IMR-90 (cell line): ENCODE data around the gene SPRED2. TPM values are rescaled to one million over a fixed set of nuclear protein-coding genes. Genes with fewer than 3 reads are reported as not detected.

ENCODE experiments used
- ATAC-seq: fragments of 200-7000 bp; cut with Tn5 transposase; 2 replicates; pipeline ENCODE4 v1.9.1; 2020; ENCODE audit warnings: low read depth, mild to moderate bottlenecking, moderate library complexity
- BruUV-seq: library from RNA; stranded (reverse); fragments of 400-500 nt; replicated peaks from 2 replicates; lab custom pipeline; 2021; lab: Mats Ljungman, UMichigan
- CTCF ChIA-PET: fragments of 300-600 bp; formaldehyde crosslinking; extraction: SDS; loops from one replicate; lab custom pipeline; 2021; ENCODE audit warnings: antibody characterized with exemption; lab: Yijun Ruan, JAX
- POLR2A ChIA-PET: fragments of 300-600 bp; sonication (Branson Sonifier 250); formaldehyde crosslinking; loops from one replicate; lab custom pipeline; 2022; ENCODE audit warnings: antibody characterized with exemption; ENCODE audit not compliant: unreplicated experiment; lab: Charles Lee
- DNase-seq: peaks from one replicate; pipeline ENCODE4 v3.0.0; 2013
- H2AFZ ChIP-seq: replicated peaks from 2 replicates; pipeline ENCODE3; 2013; ENCODE audit warnings: low read length, mild to moderate bottlenecking; ENCODE audit not compliant: poor library complexity
- H2AK5ac ChIP-seq: 2 replicates; pipeline ENCODE4 v1.6.1; 2013; ENCODE audit warnings: low read depth, low read length, inconsistent platforms
- H2AK9ac ChIP-seq: replicated peaks from 2 replicates; pipeline ENCODE3; 2013; ENCODE audit warnings: mild to moderate bottlenecking, low read depth, low read length, moderate library complexity; ENCODE audit not compliant: poor library complexity
- H2BK120ac ChIP-seq: 2 replicates; pipeline ENCODE4 v1.6.1; 2013; ENCODE audit warnings: low read depth, low read length, inconsistent platforms
- H2BK15ac ChIP-seq: 3 replicates; pipeline ENCODE4 v1.6.1; 2013; ENCODE audit warnings: low read depth, low read length, inconsistent platforms
- H2BK20ac ChIP-seq: 2 replicates; pipeline ENCODE4 v1.6.1; 2013; ENCODE audit warnings: low read depth, mild to moderate bottlenecking, inconsistent platforms, low read length, moderate library complexity
- H2BK5ac ChIP-seq: 2 replicates; pipeline ENCODE4 v1.6.1; 2013; ENCODE audit warnings: mild to moderate bottlenecking, low read depth, low read length, inconsistent platforms; ENCODE audit not compliant: poor library complexity, severe bottlenecking
- H3K14ac ChIP-seq: replicated peaks from 2 replicates; pipeline ENCODE4 v1.6.1; 2013; ENCODE audit warnings: low read depth, low read length, inconsistent platforms
- H3K18ac ChIP-seq: 2 replicates; pipeline ENCODE4 v1.6.1; 2013; ENCODE audit warnings: low read depth, low read length, control low read depth
- H3K23ac ChIP-seq: 2 replicates; pipeline ENCODE4 v1.6.1; 2013; ENCODE audit warnings: low read depth, low read length, inconsistent platforms
- H3K27ac ChIP-seq: 2 replicates; pipeline ENCODE4 v1.5.1; 2013; ENCODE audit warnings: mild to moderate bottlenecking, control low read depth, low read length; ENCODE audit not compliant: insufficient read depth
- H3K27me3 ChIP-seq: 2 replicates; pipeline ENCODE4 v1.6.1; 2013; ENCODE audit warnings: low read length; ENCODE audit not compliant: control insufficient read depth, insufficient read depth
- H3K36me3 ChIP-seq: 2 replicates; pipeline ENCODE4 v1.6.1; 2013; ENCODE audit warnings: low read length, mixed read lengths; ENCODE audit not compliant: control insufficient read depth, insufficient read depth
- H3K4ac ChIP-seq: 2 replicates; pipeline ENCODE4 v1.6.1; 2013; ENCODE audit warnings: low read depth, low read length, inconsistent platforms
- H3K4me1 ChIP-seq: 2 replicates; pipeline ENCODE4 v1.6.1; 2013; ENCODE audit warnings: low read length, mixed read lengths; ENCODE audit not compliant: control insufficient read depth, insufficient read depth
- H3K4me2 ChIP-seq: 2 replicates; pipeline ENCODE4 v1.6.1; 2013; ENCODE audit warnings: low read depth, mild to moderate bottlenecking, control low read depth, low read length, moderate library complexity
- H3K4me3 ChIP-seq: 2 replicates; pipeline ENCODE4 v1.5.1; 2013; ENCODE audit warnings: low read depth, mild to moderate bottlenecking, control low read depth, low read length, moderate library complexity; ENCODE audit not compliant: insufficient read depth
- H3K56ac ChIP-seq: 2 replicates; pipeline ENCODE4 v1.6.1; 2013; ENCODE audit warnings: low read length, inconsistent platforms; ENCODE audit not compliant: insufficient read depth; ENCODE audit errors: extremely low read depth
- H3K79me1 ChIP-seq, 2 experiments: 2 replicates each; pipeline ENCODE4 v1.6.1; 2013; ENCODE audit warnings: low read length in 2 of 2, inconsistent platforms in 1 of 2, low read depth in 1 of 2
- H3K9ac ChIP-seq: 2 replicates; pipeline ENCODE4 v1.6.1; 2013; ENCODE audit warnings: low read depth, low read length, control low read depth
- H3K9me1 ChIP-seq: 2 replicates; pipeline ENCODE4 v1.6.1; 2013; ENCODE audit warnings: low read length, inconsistent platforms; ENCODE audit not compliant: insufficient read depth
- H3K9me3 ChIP-seq: 2 replicates; pipeline ENCODE4 v1.6.1; 2013; ENCODE audit warnings: low read length; ENCODE audit not compliant: control insufficient read depth, insufficient read depth
- H4K20me1 ChIP-seq: 2 replicates; pipeline ENCODE4 v1.6.1; 2013; ENCODE audit warnings: low read length, inconsistent platforms; ENCODE audit not compliant: insufficient read depth
- H4K5ac ChIP-seq: 2 replicates; pipeline ENCODE4 v1.6.1; 2013; ENCODE audit warnings: mild to moderate bottlenecking, low read depth, low read length, control low read depth
- H4K8ac ChIP-seq, 2 experiments: 2 replicates each; pipeline ENCODE4 v1.6.1; 2013; ENCODE audit warnings: low read depth in 2 of 2, low read length in 2 of 2, control low read depth in 1 of 2, inconsistent platforms in 1 of 2
- H4K91ac ChIP-seq: 2 replicates; pipeline ENCODE4 v1.6.1; 2013; ENCODE audit warnings: low read depth, low read length, inconsistent platforms; ENCODE audit not compliant: insufficient read depth
- CEBPB ChIP-seq: IDR thresholded peaks from 2 replicates; pipeline ENCODE4 v1.6.1; 2012; ENCODE audit warnings: low read depth, low read length, improper control_type of control experiment
- CTCF ChIP-seq: conservative IDR thresholded peaks from 2 replicates; pipeline ENCODE4 v1.5.1; 2012; ENCODE audit warnings: mild to moderate bottlenecking, low read depth, low read length, improper control_type of control experiment
- FOS ChIP-seq: fragments of 150-350 bp; IDR thresholded peaks from 2 replicates; pipeline ENCODE4 v1.6.1; 2016; ENCODE audit warnings: low read depth, low read length
- MAFK ChIP-seq: IDR thresholded peaks from 2 replicates; pipeline ENCODE4 v1.6.1; 2012; ENCODE audit warnings: low read depth, low read length, improper control_type of control experiment
- RAD21 ChIP-seq: IDR thresholded peaks from 2 replicates; pipeline ENCODE4 v1.6.1; 2012; ENCODE audit warnings: low read length, improper control_type of control experiment
- RCOR1 ChIP-seq: IDR thresholded peaks from 2 replicates; pipeline ENCODE4 v1.6.1; 2012; ENCODE audit warnings: mild to moderate bottlenecking, low read length, improper control_type of control experiment; ENCODE audit not compliant: insufficient replicate concordance
- RFX5 ChIP-seq: IDR thresholded peaks from 2 replicates; pipeline ENCODE4 v1.8.0; 2012; ENCODE audit warnings: low read depth, mild to moderate bottlenecking, low read length, moderate library complexity
- WGBS, 2 experiments: methylation state at CpG; one replicate each; pipeline versions ENCODE4 v1.1.5 to v1.1.7; 2013; ENCODE audit warnings: missing lambda C conversion rate in 2 of 2; ENCODE audit not compliant: insufficient read length in 1 of 2; ENCODE audit errors: extremely low coverage in 2 of 2; 5-methylcytosine and 5-hydroxymethylcytosine counted together
- dilution Hi-C: fragments of 300-500 bp; cut with HindIII; formaldehyde crosslinking; loops from one replicate; pipeline ENCODE4 v1.14.3; 2018; ENCODE audit warnings: low sequenced_read_pairs; ENCODE audit not compliant: unreplicated experiment
- in situ Hi-C: fragments of 300-500 bp; cut with MboI; formaldehyde crosslinking; loops from 3 replicates; pipeline ENCODE4 v1.14.3; 2019; ENCODE audit warnings: low sequenced_read_pairs, inconsistent platforms, mixed read lengths
- intact Hi-C: fragments of 100-400 bp; cut with micrococcal nuclease; formaldehyde crosslinking; loops from 2 replicates; pipeline ENCODE4 v1.10.0; 2022
- polyA plus RNA-seq, 3 experiments: library from polyadenylated mRNA; depleted of rRNA; stranded (reverse); fragments of >200 nt; gene quantifications; 2 replicates each; pipeline ENCODE4 v1.2.3, GENCODE V29; 2012; ENCODE audit warnings: low replicate concordance in 1 of 3
- total RNA-seq: library from RNA; depleted of rRNA; stranded (reverse); fragments of >200 nt; gene quantifications from 2 replicates; pipeline ENCODE4 v1.2.3, GENCODE V29; 2012
- TF ChIP-seq, protein P1 (sequence below): fragments of 150-350 bp; IDR thresholded peaks from 2 replicates; pipeline ENCODE4 v1.6.1; 2016; ENCODE audit warnings: low read depth, mild to moderate bottlenecking, low read length, moderate library complexity, borderline replicate concordance

SPRED2 gene
- total and polyA plus RNA-seq, 2 of the 4 experiments (the other 2 are of a cell fraction) = 4.8 to 18.7 TPM

DNA sequence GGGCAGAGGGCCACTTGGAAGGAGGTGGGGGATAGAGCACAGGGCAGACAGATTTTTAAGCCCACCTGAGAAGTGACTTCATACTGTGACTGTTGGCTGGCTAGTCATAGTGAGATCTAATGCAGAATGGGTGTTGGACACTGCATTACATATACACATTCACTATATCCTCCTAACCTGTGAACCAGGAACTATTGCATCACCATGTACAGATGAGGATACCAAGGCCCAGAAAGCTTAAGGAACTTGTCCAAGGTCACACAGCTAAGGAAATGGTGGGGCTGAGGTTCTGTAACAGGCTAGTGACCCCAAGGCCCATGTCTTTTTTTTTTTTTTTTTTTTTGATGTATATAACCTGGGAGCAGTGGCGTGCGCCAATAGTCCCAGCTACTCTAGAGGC, 49.6 kb upstream of the SPRED2 start:
- Histone ChIP-seq H3K79me1 (no peaks in the 10 kb centered on the region), H2AFZ (peak overlapping the region; percentile 30), H2AK9ac (no peak overlapping the region), H3K27me3 (no peaks in the 10 kb centered on the region; the same call in none of the 2 replicates), H3K9me3 (peaks cover 2% of the 10 kb centered on the region; the same call in 1 of the 2 replicates), H4K8ac (no peak overlapping the region), H4K91ac (no peak overlapping the region), H3K23ac (no peak overlapping the region), H2BK5ac (no peak overlapping the region), H4K20me1 (no peaks in the 10 kb centered on the region), H3K4me2 (no peak overlapping the region), H2BK120ac (no peak overlapping the region), H2BK20ac (no peak overlapping the region), H3K14ac (no peak overlapping the region), H3K4me3 (no peak overlapping the region), H3K36me3 (no peaks in the 10 kb centered on the region), H3K56ac (no peak overlapping the region), H3K4me1 (no peaks in the 10 kb centered on the region), H3K27ac (no peak overlapping the region), H3K9me1 (no peaks in the 10 kb centered on the region), H3K4ac (no peak overlapping the region), H4K5ac (no peak overlapping the region), H2AK5ac (no peak overlapping the region), H2BK15ac (no peak overlapping the region), H3K9ac (no peak overlapping the region), H3K18ac (no peak overlapping the region)
- intact Hi-C loops = no loop called here
- WGBS, 2 experiments = no CpG with 5 or more reads among the region's 2 CpGs
- TF ChIP-seq RCOR1 = no peak
- TF ChIP-seq CEBPB = peak; percentile 71
- TF ChIP-seq, protein P1, sequence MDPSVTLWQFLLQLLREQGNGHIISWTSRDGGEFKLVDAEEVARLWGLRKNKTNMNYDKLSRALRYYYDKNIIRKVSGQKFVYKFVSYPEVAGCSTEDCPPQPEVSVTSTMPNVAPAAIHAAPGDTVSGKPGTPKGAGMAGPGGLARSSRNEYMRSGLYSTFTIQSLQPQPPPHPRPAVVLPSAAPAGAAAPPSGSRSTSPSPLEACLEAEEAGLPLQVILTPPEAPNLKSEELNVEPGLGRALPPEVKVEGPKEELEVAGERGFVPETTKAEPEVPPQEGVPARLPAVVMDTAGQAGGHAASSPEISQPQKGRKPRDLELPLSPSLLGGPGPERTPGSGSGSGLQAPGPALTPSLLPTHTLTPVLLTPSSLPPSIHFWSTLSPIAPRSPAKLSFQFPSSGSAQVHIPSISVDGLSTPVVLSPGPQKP = no peak
- no peak for TF ChIP-seq FOS
- TF ChIP-seq MAFK = no peak
- TF ChIP-seq RAD21 = no peak
- TF ChIP-seq CTCF = no peak
- TF ChIP-seq RFX5 = no peak
- DNase-seq = no peak
- dilution Hi-C loops = no loop called here
- no peak for ATAC-seq
- BruUV-seq = no TSS peak
- in situ Hi-C loops = no loop called here
- POLR2A ChIA-PET = no interaction called here
- CTCF ChIA-PET = interaction anchor here (0.6 kb wide), 1 partner anchor 142 kb away, joined by 6 read pairs; no protein-coding TSS in a partner anchor
